ENCODE data around the gene RGMA.

GRCh38 chr15:93093765-93094164 is 4.8 kb upstream of the RGMA start:
- TF ChIP-seq POLR2A (IDR thresholded peaks at IDR 0.05), result no peak
- TF ChIP-seq CTCF (IDR thresholded peaks at IDR 0.05), result no peak
